Activated CD8-positive, alpha-beta memory T cell treated with anti-CD3 and anti-CD28 coated beads for 24 hours (primary cell): ENCODE results near the gene CIRBP.
"Not testable (repeated sequence)": the region's sequence is repeated elsewhere in the genome, so short reads cannot be mapped to it uniquely, and the experiment has no call there.

Source experiments
- DNase-seq: peaks from one replicate; pipeline ENCODE4 v3.0.0-alpha.2; 2020

Gene CIRBP

DNA sequence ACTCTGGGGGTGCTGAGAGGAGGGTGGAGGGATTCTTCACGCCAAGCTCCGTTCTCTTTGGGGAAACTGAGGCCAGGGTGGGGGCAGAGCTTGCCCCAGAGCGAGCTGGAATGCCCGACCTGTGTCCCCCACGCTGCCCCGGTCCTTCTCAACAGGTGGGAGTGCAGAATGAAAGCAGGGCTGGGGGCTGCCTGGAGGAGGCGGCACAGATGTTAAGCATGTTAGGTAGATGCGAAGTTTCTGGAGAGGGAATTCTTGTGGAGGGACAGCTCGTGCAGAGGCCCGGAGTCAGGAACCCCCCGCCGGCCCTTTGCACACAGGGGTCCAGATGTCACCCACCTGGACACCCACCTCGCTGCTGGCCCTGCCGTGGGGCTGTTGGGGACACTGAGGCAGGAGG lies 25.6 kb downstream of the CIRBP start:
- DNase-seq, result no peak

- DNase-seq, result peak; percentile 76
Measured at GRCh38 chr19:1295169-1296012, 26.3 kb downstream of the CIRBP start.

DNA sequence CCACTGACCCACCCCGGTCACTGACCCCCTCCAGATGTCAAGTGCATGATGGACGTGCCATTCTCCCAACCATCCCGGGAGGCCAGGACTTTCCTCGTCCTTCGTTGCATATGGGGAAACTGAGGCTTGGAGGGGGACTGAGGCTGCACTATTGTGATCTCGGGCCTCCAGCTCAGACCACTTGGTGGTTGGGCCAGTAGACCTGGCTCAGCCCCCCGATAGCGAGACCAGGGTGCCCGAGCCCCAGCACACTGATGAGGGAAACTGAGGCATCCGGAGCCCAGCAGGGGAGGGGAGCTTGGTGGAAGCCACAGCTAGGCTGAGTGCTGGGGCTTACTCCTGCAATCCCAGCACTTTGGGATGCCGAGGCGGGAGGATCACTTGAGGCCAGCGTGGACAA lies 26.9 kb downstream of the CIRBP start:
- no peak for DNase-seq

DNA sequence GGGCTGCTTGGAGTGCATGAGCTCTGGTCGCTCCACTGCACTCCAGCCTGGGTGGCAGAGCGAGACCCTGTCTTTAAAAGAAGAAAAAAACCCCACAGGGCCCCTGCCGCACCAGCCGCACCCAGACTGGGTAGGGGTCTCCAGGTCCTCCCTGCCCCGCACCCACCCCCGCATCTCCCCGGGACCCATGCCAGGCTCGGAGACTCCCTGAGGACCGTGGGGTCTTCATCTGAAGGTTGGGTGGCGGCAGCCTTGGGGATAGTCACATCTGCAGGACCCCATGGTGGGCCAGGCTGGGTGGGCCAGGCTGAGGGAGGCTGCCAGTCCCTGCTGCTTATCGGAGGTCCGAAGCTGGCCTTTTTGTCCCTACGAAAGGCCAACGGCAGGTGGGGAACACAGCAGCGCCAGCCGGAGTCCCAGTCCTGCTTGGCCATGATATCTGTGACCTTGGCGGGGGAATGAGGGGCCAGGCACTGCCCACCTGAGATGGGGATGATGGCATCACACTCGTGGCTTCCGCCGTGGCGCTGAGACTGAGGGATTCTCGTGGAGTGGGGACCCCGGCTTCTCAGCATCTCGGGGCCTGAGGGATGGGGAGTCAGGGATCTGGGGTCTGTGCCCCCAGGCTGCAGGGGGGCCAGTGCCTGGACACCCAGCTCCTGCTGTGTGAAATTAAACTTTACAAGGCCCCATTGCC lies 27.6 kb downstream of the CIRBP start:
- DNase-seq, result no peak

- no peak for DNase-seq
Measured at GRCh38 chr19:1298235-1298634, 29.1 kb downstream of the CIRBP start.

DNA sequence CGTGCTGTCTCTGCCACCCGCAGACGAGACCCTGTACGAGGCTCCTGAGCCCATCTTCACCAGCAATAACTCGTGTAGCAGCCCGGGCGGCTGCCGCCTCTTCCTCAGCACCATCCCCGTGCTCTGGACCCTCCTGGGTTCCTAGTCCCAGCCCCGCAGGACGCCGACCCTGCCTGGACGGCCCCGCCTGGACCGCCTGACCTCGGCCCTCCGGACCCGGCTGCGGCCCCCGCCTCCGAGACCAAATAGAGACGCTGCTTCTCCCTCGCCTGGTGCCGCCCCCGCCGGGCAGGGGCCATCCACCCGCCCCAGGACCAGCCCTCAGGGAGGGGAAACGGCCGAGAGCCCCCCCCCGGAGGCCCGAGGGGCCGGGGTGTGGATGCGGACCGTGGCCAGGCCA lies 30.7 kb downstream of the CIRBP start:
- DNase-seq, result no peak

DNA sequence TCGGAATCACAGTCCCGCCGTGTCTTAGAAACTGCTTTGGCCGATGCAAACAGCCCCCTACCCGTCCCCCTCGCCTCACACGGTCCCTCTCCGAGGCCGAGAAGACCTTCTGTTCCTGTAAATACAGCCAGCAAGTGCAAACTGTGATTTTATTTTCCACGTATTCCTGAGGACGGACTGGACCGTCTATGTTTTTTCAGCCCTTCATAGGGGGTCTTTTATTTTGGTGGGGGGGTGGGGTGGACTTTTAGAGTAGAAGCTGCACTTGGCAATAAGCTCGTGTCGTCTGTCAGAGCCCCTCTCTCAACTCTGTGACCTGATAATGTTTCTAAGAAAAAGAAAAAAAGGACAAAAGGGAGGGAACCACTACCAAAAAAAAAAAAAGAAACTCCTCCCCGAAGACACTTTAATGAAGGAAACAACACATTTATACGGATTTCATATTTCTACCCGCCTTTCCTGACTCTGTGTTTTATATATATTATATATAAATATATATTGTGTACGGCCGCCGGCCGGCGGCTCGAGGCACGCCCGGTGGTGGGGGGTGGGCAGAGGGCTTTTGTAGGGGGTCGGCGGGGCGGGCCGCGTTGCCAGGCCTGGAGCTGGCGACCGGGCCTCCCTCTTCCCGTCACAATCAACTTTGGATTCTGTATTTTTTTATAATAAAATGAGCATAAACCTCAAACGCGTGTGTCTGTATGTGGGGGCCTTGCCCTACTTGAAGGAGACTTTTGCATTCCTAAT lies 31.8 kb downstream of the CIRBP start:
- no peak for DNase-seq

DNA sequence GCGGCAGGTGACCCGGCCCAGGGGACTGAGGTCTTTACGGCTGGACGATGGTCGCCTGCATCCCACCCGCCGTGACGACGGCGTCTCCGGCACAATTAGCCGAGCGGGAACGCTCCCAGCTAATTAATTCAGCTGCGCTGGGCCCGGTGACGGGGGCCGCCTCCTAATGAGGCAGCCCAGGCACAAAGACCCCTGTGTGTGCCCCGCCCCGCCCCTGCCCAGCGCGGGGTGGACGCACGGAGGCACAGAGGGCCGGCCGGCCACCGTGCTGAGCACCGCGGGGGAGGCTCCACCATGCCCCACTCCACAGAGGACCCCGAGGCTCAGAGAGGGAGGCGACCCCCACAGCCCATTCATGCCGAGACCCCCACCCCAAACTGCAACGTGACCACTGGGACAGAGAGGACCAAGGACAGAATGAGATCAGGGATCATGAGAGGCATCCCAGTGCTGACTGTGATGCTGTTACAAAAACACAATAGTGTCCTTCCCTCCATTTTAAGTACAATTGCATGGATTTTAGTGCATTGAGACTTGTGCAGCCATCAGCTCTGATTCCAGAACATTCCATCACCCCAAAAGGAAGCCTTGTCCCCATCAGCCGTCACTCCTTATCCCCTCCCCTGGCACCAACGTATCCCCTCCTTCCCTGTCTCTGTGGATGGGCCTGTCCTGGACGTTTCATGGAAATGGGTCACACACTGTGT lies 33.6 kb downstream of the CIRBP start:
- no peak for DNase-seq

- no peak for DNase-seq
Measured at GRCh38 chr19:1304197-1304924, 35.2 kb downstream of the CIRBP start.

GRCh38 chr19:1305354-1305753 lies 36.2 kb downstream of the CIRBP start:
- not testable (repeated sequence) for DNase-seq

DNA sequence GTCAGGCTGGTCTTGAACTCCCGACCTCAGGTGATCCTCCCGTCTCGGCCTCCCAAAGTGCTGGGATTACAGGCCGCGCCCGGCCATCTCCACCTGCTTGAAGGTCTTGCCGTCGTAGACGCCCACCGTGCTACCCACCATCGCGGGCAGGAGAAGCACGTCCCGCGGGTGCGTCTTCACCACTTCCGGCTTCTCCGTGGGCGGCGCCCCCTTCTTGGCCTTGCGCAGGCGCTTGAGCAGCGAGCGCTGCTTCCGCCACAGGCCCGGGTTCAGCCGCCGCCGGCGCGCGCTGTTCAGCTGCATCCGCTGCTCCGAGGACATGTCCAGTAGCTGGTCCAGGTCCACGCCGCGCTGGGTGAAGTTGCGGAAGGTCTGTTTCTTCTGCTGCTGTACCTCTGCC lies 38.2 kb downstream of the CIRBP start:
- no peak for DNase-seq

GRCh38 chr19:1307755-1308303 lies 38.7 kb downstream of the CIRBP start:
- no peak for DNase-seq

- no peak for DNase-seq
Measured at GRCh38 chr19:1308718-1309117, 39.6 kb downstream of the CIRBP start.

DNA sequence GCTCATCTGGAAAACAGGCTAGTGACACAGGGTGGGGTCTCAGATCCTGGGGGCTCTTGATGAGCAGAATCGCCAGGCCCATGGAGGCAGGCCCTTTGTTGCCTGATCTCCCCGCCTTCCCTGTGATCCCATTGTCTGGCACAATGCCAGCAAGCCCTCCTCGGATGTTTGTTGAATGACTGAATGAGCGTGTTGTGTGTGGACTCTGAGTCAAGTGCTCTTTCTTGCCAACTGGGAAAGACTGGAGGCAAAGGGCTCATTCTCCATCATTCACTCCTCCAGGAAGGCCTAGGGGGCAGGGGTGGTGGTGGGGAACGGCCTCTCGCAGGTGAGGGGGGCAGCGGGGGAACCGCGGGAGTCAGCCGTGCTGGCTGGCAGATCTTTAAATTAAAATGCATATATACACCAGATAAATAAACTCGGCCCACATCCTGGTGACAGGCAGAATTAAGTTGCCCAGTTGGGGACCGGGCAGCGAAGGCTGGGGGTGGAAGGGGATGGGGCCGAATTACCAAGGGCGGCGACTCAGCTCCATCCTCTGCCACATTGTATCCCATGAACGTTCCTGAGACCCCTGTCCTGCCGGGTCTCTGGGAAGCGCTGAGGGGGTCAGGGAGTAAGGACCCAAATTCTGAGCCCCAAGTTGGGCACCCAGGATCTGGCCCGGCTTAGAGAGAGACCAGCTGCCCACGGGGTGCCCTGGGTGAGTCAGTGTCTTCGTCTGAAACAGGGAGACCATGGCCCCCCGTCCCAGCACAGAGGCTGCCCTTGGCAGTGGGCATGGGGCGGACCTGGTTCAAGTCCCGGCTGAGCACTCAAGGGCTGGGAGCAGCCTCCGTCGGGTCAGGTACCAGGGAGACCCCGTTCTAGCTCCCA lies 41.1 kb downstream of the CIRBP start:
- DNase-seq, result no peak

DNA sequence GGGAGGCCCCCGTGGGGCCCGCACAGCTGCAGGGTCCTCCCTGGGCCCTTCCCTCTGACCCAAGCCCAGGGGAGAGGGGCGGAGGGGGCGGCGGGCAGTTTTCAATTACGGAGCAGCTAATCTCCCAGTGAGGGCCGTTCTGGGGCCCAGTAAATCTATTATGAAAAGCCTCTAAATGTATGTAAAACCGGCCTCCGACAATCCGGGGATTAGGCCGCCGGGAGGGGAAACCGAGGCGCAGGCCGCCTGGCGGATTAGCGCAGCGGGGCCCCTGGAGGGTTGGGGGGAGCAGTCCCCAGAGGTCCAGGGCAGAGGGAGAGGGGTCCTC lies 41.7 kb downstream of the CIRBP start:
- DNase-seq, result no peak

- DNase-seq, result no peak
Measured at GRCh38 chr19:1311543-1312091, 42.5 kb downstream of the CIRBP start.

GRCh38 chr19:1312767-1313694 lies 43.9 kb downstream of the CIRBP start:
- no peak for DNase-seq

- no peak for DNase-seq
Measured at GRCh38 chr19:1313695-1314613, 44.8 kb downstream of the CIRBP start.
